GOT3 (cell line): ENCODE results near the gene BAIAP2.
A peak's percentile ranks its signal among the peaks of the same experiment; 100 is the strongest.

ENCODE experiments used
- DNase-seq: peaks from one replicate; lab custom pipeline; 2025; ENCODE audit warnings: mixed read lengths; lab: John Stamatoyannopoulos, UW

Gene BAIAP2

DNA sequence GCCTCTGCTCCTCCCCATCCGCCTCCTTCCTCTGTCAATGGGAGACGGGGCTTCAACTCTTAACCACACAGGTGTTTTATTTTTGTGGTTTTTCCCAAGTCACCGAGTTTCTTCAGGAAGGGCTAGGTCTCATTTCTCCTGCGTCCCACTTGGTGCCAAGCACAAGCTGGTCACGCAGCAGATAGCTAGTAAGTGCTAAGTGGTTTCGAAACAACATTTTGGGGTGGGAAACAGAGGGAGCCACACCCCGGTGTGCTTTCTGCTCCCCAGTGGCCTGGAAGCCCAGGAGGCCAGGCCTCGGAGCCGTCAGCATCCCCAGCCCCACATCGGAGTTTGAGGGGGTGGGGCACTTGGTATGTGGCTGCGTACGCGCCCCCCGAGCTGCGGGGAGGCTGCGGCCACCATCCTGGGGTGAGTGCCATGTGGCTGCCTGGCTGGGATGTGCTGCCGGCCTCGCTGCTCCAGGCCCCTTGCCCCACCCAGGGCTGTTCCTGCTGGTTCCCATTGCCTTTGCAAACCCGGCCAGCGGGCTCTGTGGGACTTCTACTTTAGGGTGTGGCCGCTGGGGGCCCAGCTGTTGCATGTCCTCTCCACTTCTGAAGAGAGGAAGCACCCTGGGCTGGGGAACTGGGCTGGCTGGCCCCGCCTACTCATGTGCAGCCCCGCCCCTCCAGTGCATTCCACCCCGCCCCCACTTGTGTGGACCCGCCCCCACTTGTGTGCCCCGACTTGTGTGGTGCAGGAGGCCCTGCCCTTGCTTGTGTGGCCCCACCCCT, 55.6 kb downstream of the BAIAP2 start:
- DNase-seq: no peak

DNA sequence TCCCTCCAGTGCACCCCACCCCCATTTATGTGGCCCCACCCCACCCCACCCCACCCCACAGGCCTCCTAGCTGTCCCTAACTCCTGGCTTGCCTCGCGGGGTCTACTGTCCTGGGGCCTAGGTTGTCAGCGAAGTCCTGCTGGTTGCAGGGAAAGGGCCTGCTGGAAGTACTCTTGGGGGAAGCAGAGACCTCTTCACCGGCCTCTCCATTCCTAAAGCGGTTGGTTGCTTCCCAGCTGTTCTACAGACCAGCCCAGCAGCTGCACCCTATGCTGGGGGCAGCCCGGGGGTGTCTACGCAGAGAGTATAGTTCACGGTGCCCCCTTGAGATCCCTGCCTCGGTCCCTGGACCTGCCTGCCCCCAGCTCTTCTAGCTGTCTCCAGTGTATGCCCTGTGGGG, 56.2 kb downstream of the BAIAP2 start:
- DNase-seq: no peak

DNA sequence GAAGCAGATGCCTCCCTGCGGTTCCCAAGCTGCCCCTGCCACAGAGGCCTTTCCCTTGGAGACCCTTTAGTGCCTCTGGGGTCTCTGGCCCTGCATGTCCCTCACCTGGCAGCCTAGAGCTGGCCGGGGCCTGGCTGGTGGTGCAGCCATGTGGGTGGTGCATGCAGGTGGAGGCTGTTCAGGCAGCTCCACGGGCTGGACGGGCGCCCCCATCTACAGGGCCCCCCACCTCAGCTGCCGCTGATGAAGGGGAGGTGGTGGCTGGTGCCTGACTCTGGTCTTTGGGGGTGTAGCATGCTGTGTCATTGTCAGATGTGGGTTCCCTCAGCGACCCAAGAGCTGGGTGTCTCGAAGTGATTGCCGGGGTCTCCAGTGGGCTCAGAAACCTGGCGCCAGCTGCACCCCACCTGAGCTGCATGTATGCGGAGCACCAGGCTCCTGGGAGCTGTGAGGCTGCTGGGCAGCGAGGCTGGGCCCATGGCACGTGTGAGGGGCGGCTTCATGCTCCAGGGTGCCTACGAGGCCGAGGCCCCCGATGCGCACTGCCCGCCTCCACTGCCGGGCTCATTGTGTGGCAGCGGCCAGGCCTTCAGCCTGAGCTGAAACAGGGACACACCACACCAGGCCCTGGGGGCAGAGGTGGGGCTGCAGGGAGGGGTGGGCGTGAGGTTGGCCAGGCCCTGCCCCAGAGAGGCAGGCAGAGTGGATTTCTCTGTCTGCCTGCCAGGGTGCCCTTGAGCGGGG, 57.0 kb downstream of the BAIAP2 start:
- DNase-seq: no peak

DNA sequence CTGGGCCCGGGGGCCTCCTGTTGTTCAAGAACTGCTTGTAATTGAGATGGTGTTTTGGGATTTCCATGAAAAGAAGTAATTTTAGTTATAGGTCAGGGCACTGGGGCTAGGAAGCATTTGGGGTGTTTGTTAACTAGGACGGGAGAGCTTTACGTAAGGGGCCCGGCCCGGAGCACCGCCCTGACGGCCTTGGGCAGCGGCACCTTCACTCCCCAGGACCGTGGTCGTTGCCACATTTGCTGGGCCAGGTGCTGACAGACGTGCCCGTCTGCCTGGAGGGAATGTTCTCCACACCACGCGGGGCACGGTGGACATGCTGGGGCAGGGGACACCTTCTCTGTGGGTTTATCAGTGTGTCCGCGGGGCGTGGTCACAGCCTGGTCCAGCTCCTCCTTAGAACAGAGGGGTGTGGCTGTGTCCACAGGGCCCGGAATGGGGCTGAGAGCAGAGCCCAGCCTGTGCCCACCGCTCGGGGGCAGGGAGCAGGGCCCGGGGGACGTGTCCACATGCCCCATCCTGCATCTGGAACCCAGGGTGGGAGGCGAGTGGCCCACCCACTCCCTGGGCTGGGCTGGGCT, 57.7 kb downstream of the BAIAP2 start:
- DNase-seq: no peak

DNA sequence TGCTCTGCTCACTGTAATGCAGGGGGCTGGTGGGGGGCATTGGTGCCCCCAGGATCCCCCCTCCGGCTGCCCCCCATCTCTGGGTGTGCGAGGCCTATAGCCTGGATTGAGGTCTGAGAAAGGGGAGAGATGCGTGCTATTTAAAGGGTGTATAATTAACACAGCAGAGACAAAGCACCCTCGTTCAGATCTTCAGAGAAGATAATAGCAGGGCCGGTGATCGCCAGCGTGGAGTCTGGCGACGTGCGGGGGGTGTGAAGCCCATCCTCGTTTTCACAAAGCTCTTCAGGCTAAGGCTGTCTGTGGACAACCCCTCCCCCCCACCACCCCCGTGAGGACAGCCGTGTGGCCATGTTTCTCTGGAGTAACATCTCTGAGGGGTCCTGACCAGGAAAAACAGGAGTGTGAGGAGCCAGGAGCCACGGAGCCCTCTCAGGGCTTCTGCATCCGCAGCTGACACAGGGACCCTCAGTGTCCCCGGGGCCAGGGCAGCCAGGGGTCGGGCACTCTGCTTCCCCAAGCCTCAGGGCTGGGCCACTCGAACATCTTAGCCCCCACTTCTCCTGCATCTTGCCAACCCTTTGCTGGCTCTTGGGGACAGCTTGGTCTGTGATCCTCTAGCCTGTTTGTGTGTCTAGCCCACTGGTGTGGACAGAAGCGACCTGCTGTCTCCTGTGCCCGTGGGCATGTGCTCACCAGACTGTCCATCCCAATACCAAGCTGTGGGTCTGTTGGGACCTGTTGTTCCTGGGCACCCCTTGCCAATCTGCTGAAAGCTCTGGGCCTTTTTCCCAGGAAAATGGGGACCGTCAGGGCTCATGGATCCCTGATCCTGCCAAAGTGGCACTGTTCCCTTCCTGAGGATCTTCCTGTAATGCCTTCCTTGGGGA, 58.9 kb downstream of the BAIAP2 start:
- DNase-seq: no peak

DNA sequence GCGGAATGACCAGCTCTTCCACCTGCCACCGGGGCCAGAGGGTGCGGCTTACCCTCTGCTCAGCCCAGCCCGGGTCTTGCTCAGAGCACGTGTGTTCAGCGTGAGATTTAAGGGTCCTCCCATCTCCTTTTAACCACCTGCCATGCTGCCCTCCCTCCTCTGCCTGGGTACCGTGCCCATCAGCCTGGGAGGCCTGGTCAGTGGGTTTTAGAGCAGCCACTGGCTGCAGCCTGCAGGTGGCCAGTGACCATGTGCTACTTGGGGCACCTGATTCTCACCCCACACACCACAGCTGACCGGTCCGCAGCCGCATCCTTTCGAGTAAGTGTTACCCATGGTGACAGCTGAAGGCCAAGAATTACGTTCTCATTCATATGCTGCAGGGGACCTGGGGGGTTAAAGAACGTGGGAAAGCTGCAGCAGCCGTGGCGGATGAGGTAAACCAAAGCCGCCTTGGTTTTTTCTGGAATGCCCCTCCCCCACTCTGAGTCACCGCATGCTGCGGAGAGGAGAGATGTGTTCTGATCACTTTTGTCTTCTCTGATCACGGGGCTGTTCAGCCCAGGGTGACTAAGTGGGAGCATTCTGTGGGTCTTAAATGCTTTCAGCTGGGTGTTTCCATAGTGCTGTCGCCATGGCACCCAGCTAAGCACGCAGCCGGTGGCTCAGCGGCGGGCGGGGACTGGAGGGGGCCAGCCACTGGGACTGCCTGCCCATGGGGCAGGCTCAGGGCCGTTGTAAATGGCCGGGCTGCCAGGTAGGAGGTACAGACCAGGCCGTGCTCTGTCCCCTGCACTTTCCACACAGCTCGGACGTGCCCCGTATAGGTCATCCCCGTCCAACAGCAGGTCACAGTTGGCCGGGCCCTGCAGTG, 59.8 kb downstream of the BAIAP2 start:
- DNase-seq: peak; percentile 87

DNA sequence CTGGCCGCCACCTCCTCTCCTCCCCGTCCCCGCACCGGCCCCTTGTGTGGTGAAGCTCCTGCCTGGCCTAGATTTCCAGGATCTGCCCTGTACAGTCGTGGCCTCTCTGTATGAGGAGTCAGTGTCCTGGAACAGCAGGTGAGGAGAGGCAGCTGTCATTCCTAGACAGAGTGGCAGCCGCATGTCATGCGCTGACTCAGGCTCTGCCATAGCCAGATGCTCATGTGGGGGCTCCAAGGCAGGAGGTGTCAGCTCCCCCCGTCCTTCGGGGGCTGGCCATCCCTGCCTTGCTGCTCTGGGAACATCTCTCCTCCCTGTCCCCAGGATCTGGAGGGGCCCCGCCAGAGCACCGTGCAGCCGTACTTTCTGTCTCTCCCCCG, 60.4 kb downstream of the BAIAP2 start:
- DNase-seq: no peak

DNA sequence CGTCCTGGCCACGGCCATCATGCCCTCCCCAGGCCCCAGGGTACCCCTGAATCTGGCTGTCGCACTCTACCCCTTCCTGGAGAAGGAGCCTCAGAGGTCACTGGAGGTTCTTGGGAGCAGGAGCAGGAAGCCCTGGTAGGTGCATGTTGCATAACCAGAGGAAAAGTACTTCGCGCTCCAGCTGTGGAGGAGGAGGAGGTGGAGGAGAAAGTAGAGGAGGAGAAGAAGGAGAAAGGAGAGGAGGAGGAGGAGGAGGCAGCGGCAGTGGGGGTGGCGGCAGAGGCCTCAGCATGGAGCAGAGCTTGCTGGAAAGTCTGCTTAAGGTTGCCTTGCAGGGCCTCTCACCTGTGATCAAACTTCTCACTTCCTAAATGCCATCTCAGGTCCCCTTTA, 61.8 kb downstream of the BAIAP2 start:
- DNase-seq: no peak

DNA sequence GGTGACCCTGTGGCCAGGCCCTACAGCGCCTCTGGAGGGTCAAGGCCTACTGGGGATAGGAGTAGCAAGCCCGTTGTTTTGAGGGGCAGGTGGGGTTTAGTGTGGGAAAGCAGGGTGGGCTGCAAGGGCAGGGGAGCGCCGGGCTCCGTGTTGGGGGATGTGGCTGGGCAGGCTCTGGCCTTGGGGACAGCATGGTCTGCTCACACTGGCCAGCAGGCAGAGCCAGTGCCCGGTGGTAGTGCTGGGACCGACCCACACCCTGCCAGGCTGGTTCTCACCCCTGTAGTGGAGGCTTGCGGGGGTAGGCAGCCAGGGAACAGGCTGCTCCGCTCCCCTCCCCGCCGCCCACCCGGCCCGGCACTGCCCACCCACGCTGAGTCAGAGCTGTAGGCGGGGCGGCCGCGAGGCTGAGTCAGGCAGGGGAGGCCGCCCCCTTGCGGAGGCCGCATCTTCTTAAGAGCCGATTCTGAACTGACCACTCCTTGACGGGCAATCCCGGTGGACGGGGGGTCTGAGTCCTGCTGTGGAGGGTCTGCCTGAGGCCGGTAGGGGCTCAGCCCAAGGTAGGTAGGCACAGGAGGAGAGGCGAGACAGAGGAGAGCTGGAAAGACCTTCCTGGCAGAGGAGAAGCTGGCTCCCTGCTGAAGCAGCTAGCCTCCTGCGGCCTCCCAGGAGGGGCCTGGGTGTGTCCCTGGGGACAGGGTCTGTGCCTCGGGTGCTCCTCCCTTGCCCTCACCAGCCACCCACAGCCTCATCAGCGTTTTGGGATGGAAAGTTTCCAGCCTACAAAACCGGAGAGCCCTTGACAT, 62.4 kb downstream of the BAIAP2 start:
- DNase-seq: peak; percentile 39

DNA sequence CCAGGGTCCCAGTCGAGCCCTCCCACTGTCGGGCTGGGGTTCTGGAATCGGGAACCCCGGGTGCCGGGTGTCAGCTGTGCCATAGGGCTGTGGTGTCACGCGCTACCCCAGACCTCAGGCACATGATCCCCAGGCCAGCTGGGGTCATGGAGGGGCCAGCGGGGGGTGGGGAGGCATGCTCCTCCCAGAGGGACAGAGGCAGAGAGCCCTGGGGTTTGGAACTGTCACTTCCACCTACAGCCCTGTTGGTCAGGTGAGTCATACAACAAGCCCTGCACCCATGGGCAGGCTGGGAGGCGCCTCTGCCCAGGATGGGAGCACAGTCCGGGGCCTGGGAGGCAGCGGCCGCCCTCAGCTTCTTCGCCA, 63.0 kb downstream of the BAIAP2 start:
- DNase-seq: no peak

DNA sequence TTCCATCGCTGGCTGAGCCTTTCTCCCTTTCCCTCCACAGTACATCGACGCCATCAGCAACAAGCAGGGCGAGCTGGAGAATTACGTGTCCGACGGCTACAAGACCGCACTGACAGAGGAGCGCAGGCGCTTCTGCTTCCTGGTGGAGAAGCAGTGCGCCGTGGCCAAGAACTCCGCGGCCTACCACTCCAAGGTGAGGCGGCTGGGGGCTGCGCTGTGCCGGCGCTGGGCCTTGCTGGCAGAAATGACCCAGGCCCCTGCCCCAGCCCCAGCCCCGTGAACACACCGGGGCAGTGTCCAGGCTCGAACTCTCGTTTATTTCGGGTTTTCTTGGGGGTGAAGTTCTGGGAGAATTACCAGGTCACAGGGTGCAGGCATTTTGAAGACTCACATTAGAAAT, 64.9 kb downstream of the BAIAP2 start:
- DNase-seq: no peak

DNA sequence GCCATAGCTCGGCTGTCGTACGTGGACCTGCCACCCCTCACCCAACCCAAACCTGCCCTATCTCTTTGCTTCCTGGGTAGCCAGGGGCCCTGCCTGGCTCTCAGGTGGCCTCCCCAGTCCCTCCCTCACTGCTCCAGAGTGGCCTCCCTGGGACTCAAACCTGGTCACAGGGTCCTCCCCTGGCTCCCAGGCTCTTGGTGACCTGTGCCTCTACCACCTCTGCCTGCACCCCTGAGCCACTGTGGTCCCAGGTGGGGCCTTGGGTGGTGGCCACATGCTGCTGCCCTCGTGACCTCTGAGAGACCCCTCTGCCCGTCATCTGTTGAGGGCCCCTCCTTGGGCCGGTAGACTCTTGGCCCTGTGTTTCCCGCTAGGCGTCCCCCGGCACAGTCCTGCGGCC, 65.7 kb downstream of the BAIAP2 start:
- DNase-seq: no peak

DNA sequence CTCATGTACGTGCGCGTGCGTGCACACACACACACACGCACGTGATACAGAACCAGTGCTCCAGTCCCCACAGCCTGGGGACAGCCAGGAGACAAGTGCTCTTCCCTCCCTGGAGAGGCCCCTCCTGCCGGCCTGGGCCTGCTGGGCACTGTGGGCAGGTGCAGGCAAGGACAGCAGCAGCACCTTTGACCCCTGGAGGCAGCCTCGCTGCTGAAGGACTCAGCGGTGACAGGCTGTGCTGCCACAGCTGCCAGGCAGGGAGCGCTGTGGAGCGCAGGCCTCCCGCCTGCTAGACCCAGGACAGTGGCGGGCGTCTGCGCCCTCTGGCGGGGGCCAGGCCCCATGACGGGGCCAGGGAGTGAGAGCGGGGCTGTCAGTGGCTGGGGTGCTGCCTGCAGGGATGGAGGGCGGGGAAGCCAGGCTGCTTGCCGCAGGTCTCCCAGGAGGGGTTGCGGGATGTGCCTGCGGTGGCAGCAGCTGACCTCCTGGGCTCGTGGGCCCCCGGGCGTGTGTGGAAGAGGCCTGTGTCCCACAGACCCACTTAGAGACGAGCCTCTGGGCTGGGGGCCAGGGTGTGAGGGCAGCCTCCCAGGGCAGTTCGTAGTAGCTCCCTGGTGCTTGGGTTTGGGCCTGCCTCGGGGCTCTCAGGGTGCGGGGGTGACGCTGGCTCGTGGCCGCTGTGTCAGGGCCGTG, 66.8 kb downstream of the BAIAP2 start:
- peak; percentile 42 for DNase-seq

DNA sequence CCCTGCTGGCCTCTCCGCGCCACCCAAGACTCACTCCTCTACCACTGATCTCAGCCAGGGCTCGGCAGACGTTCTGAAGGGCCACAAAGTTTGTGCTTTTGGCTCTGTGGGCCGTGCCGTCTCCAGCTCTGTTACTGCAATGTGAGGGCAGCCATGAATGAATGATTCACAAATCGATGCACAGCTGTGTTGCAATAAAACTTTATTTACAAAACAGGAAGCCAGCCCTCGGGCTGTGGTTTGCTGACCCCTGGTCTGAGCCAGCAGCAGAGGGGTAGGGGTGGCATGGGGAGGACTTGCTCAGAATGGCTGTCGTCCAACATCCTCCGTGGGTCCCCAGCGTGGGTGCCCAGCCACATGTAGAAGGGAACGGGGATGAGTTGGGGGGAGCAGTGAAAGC, 67.4 kb downstream of the BAIAP2 start:
- no peak for DNase-seq

DNA sequence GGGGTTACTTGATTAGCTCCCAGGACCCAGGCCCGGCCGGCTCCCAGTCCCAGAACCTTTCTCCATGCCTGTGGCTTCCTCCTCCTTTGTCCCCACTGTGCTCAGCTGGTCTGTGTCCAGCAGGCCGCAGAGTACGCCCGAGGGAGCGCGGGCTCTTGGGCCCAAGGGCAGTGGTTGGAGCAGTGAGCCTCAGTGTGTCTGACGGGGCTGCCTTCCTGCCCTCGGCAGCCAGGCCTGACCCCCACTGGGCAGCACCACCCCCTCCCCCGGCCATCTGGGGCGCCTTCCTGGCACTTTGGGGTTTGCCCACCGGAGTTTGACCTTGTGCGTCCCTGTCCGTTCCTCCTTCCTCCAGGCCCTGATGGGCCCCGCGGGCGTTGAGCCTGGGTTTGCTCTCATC, 67.9 kb downstream of the BAIAP2 start:
- DNase-seq: no peak

DNA sequence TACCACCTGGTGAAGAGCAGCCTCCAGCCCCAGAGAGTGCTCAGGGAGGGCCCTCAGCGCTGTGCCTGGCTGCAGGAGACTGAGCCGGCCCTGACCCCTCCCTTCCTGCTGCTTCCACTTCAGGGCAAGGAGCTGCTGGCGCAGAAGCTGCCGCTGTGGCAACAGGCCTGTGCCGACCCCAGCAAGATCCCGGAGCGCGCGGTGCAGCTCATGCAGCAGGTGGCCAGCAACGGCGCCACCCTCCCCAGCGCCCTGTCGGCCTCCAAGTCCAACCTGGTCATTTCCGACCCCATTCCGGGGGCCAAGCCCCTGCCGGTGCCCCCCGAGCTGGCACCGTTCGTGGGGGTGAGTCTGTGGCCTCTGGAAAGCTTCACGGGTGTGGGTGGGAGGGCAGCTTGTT, 68.4 kb downstream of the BAIAP2 start:
- DNase-seq: no peak

DNA sequence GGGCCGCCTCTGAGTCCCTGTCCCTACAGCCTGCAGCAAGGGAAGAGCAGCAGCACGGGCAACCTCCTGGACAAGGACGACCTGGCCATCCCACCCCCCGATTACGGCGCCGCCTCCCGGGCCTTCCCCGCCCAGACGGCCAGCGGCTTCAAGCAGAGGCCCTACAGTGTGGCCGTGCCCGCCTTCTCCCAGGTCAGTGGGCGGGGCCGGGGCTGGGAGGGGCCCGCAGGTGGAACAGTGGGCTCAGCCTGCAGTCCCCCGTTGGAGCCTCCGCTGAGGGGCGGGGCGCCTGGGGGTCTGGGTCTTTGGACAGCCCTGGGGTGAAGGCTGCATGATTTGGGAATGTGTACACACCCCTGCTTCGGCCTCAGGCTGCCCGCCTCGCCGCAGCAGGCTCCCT, 71.8 kb downstream of the BAIAP2 start:
- no peak for DNase-seq

DNA sequence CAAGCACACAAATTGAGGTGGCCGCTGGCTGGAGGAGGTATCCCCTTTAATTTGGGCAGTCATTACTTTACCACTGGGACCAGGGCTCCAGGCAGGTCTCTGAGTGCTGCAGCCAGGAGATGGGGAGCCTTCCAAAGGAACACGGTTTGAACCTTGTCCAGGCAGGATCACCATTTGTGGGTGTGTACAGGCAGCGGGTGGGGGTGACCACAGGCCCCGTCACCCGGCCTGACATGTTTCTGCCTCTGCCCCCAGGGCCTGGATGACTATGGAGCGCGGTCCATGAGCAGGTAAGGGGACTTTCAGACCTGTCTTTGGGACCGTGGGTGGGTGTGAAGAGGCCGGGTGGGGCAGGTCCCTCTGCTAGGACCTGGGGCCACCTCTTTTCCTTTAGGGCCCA, 73.3 kb downstream of the BAIAP2 start:
- DNase-seq: no peak

DNA sequence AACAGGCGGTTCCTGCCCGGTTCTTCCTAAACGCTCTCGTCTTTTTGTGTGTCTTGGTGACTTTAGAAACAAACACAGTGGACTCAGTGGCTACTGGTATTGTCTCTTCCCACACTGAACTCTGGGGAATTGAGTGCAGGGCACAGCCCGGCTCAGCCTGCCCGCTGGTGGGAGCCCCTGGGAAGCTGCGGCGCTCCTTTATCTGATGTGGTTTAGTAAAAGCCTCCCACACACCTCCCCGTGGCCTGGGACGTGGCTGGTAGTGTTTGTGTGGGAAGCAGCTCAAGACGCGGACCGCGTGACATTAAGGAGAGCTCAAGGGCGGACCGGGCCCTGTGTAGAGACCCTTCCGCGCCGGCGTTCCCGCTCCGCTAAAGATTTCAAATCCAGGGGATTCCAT, 75.0 kb downstream of the BAIAP2 start:
- DNase-seq: no peak

DNA sequence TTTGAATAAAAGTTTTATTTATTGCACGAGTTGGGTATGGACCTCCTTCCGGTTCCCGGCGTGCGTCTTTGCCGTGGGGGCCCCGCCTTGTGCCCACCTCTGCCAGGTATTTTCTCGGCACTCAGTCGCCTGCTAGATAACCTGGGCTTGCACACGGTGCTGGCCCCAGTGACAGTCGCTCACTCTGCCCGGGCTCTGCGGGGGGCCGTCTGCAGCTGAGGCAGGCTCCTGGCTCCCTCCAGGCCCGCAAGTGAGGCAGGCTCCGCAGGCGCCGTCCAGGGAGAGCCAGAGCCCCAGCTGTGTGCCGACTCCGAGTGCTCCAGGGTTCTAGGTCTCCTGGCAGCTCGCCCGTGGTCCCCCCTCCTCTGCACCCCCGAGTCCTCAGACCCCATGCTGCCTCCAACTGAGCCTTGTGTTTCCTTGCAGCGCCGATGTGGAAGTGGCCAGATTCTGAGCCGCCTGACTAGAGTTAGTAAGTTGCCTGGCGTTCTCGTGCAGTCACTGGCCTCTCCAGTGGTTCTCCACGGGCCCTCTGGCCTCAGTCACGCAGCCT, 75.6 kb downstream of the BAIAP2 start:
- no peak for DNase-seq
